Hematopoietic multipotent progenitor cell treated with erythropoietin and hydrocortisone succinate and interleukin-3 and kit ligand, for 8 days (in vitro differentiated cells): ENCODE results near the gene BTRC.

ENCODE experiments used
- DNase-seq: peaks from one replicate; pipeline ENCODE4 v3.0.0-alpha.2; 2015

BTRC gene

GRCh38 chr10:101485681-101486554 lies 132.0 kb downstream of the BTRC start:
- no peak for DNase-seq

GRCh38 chr10:101487399-101487798 lies 133.4 kb downstream of the BTRC start:
- DNase-seq, result no peak

GRCh38 chr10:101489355-101489754 lies 135.4 kb downstream of the BTRC start:
- DNase-seq, result no peak

- DNase-seq, result no peak
Observed at GRCh38 chr10:101490026-101490425, 136.1 kb downstream of the BTRC start.

GRCh38 chr10:101492205-101492604 lies 138.2 kb downstream of the BTRC start:
- DNase-seq, result no peak

- no peak for DNase-seq
Observed at GRCh38 chr10:101492814-101493213, 138.8 kb downstream of the BTRC start.

- no peak for DNase-seq
Observed at GRCh38 chr10:101493249-101493648, 139.3 kb downstream of the BTRC start.

GRCh38 chr10:101493782-101494281 lies 139.9 kb downstream of the BTRC start:
- no peak for DNase-seq

- no peak for DNase-seq
Observed at GRCh38 chr10:101494650-101495049, 140.7 kb downstream of the BTRC start.

GRCh38 chr10:101495324-101495925 lies 141.5 kb downstream of the BTRC start:
- DNase-seq, result peak; percentile 61

GRCh38 chr10:101504438-101504837 lies 150.5 kb downstream of the BTRC start:
- DNase-seq, result no peak

GRCh38 chr10:101506829-101507661 lies 153.1 kb downstream of the BTRC start:
- no peak for DNase-seq

GRCh38 chr10:101507828-101508227 lies 153.9 kb downstream of the BTRC start:
- no peak for DNase-seq

- no peak for DNase-seq
Observed at GRCh38 chr10:101511938-101512337, 158.0 kb downstream of the BTRC start.

GRCh38 chr10:101512738-101513137 lies 158.8 kb downstream of the BTRC start:
- no peak for DNase-seq

- DNase-seq, result no peak
Observed at GRCh38 chr10:101513733-101514132, 159.8 kb downstream of the BTRC start.

- no peak for DNase-seq
Observed at GRCh38 chr10:101525848-101526247, 171.9 kb downstream of the BTRC start.

GRCh38 chr10:101529207-101529606 lies 175.2 kb downstream of the BTRC start:
- no peak for DNase-seq

GRCh38 chr10:101529725-101530553 lies 176.0 kb downstream of the BTRC start:
- no peak for DNase-seq

GRCh38 chr10:101535949-101536348 lies 182.0 kb downstream of the BTRC start:
- peak; percentile 81 for DNase-seq

GRCh38 chr10:101536800-101537199 lies 182.8 kb downstream of the BTRC start:
- DNase-seq, result peak; percentile 75

GRCh38 chr10:101538446-101538845 lies 184.5 kb downstream of the BTRC start:
- DNase-seq, result no peak
